ENCODE results near the gene KDM8.

- no peak for TF ChIP-seq GATA2 (IDR thresholded peaks at IDR 0.05; ENCODE audit: low read depth, low read length)
- no peak for TF ChIP-seq GATA3 (IDR thresholded peaks at IDR 0.05; ENCODE audit: low read depth, low read length)
Observed at GRCh38 chr16:27218756-27219155, 15.4 kb downstream of the KDM8 start.

All from SH-SY5Y (cell line).